ENCODE results near the gene OBP2A.

GRCh38 chr9:135523521-135524129, 22.3 kb upstream of the OBP2A start:
- TF ChIP-seq, protein P1, sequence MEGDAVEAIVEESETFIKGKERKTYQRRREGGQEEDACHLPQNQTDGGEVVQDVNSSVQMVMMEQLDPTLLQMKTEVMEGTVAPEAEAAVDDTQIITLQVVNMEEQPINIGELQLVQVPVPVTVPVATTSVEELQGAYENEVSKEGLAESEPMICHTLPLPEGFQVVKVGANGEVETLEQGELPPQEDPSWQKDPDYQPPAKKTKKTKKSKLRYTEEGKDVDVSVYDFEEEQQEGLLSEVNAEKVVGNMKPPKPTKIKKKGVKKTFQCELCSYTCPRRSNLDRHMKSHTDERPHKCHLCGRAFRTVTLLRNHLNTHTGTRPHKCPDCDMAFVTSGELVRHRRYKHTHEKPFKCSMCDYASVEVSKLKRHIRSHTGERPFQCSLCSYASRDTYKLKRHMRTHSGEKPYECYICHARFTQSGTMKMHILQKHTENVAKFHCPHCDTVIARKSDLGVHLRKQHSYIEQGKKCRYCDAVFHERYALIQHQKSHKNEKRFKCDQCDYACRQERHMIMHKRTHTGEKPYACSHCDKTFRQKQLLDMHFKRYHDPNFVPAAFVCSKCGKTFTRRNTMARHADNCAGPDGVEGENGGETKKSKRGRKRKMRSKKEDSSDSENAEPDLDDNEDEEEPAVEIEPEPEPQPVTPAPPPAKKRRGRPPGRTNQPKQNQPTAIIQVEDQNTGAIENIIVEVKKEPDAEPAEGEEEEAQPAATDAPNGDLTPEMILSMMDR (IDR thresholded peaks at IDR 0.05) = no peak
- no peak for TF ChIP-seq EP300 (IDR thresholded peaks at IDR 0.05)
